ENCODE results near the gene CDADC1. TPM values are rescaled to one million over a fixed set of nuclear protein-coding genes. Genes with fewer than 3 reads are reported as not detected.

CDADC1 gene
- total RNA-seq, 1 donor from 2014 or later, result 1.7 TPM

DNA sequence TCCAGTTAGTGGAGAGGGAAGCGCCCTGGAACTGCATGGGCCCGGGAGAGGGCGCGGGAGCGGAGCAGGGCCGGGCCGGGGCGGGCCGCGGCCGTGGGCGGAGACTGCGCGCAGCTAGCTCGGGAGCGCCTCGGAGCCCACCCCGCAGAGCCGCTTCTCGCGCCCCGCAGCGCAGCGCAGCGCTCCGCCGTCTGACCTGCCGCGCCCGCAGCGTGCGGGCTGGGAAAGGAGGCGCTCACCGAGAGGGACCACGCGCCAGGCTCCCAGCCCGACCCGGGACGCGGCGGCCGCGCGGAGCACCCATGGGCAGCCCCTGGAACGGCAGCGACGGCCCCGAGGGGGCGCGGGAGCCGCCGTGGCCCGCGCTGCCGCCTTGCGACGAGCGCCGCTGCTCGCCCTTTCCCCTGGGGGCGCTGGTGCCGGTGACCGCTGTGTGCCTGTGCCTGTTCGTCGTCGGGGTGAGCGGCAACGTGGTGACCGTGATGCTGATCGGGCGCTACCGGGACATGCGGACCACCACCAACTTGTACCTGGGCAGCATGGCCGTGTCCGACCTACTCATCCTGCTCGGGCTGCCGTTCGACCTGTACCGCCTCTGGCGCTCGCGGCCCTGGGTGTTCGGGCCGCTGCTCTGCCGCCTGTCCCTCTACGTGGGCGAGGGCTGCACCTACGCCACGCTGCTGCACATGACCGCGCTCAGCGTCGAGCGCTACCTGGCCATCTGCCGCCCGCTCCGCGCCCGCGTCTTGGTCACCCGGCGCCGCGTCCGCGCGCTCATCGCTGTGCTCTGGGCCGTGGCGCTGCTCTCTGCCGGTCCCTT lies 27.5 kb upstream of the CDADC1 start, which contains the start of gene MLNR:
Gene MLNR (plus strand): TSS at position 303 of the 820 bp plus-strand sequence. CDS start 0 bp downstream, at position 303.
- H3K4me1 ChIP-seq, result no peaks in the 10 kb centered on the region
- peaks cover 17% of the 10 kb centered on the region for H3F3A ChIP-seq (ENCODE audit: low read depth)
- TF ChIP-seq EZH2phosphoT487 (IDR thresholded peaks at IDR 0.05) (peak; percentile 95), CTCF (IDR thresholded peaks at IDR 0.05) (peak; percentile 51), EZH2 (IDR thresholded peaks at IDR 0.05) (peak; percentile 98)
- peaks cover 1% of the 10 kb centered on the region for H3K36me3 Mint-ChIP-seq
- H3K27me3 Mint-ChIP-seq (ENCODE audit: insufficient read depth, low read depth), result peaks cover 50% of the 10 kb centered on the region
- H3K27ac ChIP-seq, result no peak within 1 kb of the TSS
- H3K27ac Mint-ChIP-seq, result no peak within 1 kb of the TSS
- peak within 1 kb of the TSS; percentile 42 for H3K4me3 ChIP-seq
- no peaks in the 10 kb centered on the region for H3K79me2 ChIP-seq (ENCODE audit: low read depth)
- H4K20me1 ChIP-seq (ENCODE audit: low read depth), result peaks cover 4% of the 10 kb centered on the region
- H3K9me3 ChIP-seq (ENCODE audit: low read depth), result no peaks in the 10 kb centered on the region
- H2AFZ ChIP-seq (replicated peaks), result peak within 1 kb of the TSS; percentile 94
- peaks cover 2% of the 10 kb centered on the region for H3K9me3 Mint-ChIP-seq
- no peaks in the 10 kb centered on the region for H3K36me3 ChIP-seq
- H3K27me3 ChIP-seq, result peaks cover 93% of the 10 kb centered on the region
- peak; percentile 76 for DNase-seq (ENCODE audit: low spot score)
- H3K9ac ChIP-seq, result no peak within 1 kb of the TSS
- peaks cover 16% of the 10 kb centered on the region for H3K4me1 Mint-ChIP-seq
- peak within 1 kb of the TSS; percentile 70 for H3K4me2 ChIP-seq
- H3K4me3 Mint-ChIP-seq, result peak within 1 kb of the TSS; percentile 77

- peak overlapping the region; percentile 94 for H2AFZ ChIP-seq (replicated peaks)
- H3K27me3 ChIP-seq, result peaks cover 100% of the 10 kb centered on the region
- no peak overlapping the region for H3K27ac ChIP-seq
- no peaks in the 10 kb centered on the region for H3K9me3 ChIP-seq (ENCODE audit: low read depth)
- no peak for TF ChIP-seq CTCF (IDR thresholded peaks at IDR 0.05)
- peak; percentile 96 for TF ChIP-seq EZH2phosphoT487 (IDR thresholded peaks at IDR 0.05)
- peak; percentile 96 for TF ChIP-seq EZH2 (IDR thresholded peaks at IDR 0.05)
- peaks cover 4% of the 10 kb centered on the region for H4K20me1 ChIP-seq (ENCODE audit: low read depth)
- no peak overlapping the region for H3K9ac ChIP-seq
- H3K4me3 Mint-ChIP-seq, result peak overlapping the region; percentile 77
- peaks cover 16% of the 10 kb centered on the region for H3K4me1 Mint-ChIP-seq
- H3K36me3 ChIP-seq, result no peaks in the 10 kb centered on the region
- H3F3A ChIP-seq (ENCODE audit: low read depth), result peaks cover 17% of the 10 kb centered on the region
- H3K4me1 ChIP-seq, result no peaks in the 10 kb centered on the region
- peaks cover 1% of the 10 kb centered on the region for H3K36me3 Mint-ChIP-seq
- peak overlapping the region; percentile 70 for H3K4me2 ChIP-seq
- peak overlapping the region; percentile 38 for H3K4me3 ChIP-seq
- peaks cover 52% of the 10 kb centered on the region for H3K27me3 Mint-ChIP-seq (ENCODE audit: insufficient read depth, low read depth)
- H3K27ac Mint-ChIP-seq, result no peak overlapping the region
- H3K79me2 ChIP-seq (ENCODE audit: low read depth), result no peaks in the 10 kb centered on the region
- peak; percentile 61 for DNase-seq (ENCODE audit: low spot score)
- H3K9me3 Mint-ChIP-seq, result peaks cover 2% of the 10 kb centered on the region
Measured at GRCh38 chr13:49220856-49221589, 26.7 kb upstream of the CDADC1 start.

GRCh38 chr13:49221590-49221965 lies 26.1 kb upstream of the CDADC1 start:
- Histone ChIP-seq H3K27ac (no peak overlapping the region), H2AFZ (replicated peaks) (no peak overlapping the region), H3K4me2 (no peak overlapping the region), H4K20me1 (ENCODE audit: low read depth) (peaks cover 4% of the 10 kb centered on the region), H3F3A (ENCODE audit: low read depth) (peaks cover 17% of the 10 kb centered on the region), H3K9ac (no peak overlapping the region), H3K36me3 (no peaks in the 10 kb centered on the region), H3K79me2 (ENCODE audit: low read depth) (no peaks in the 10 kb centered on the region), H3K9me3 (ENCODE audit: low read depth) (no peaks in the 10 kb centered on the region), H3K27me3 (peaks cover 95% of the 10 kb centered on the region), H3K4me3 (no peak overlapping the region), H3K4me1 (no peaks in the 10 kb centered on the region)
- Mint-ChIP-seq H3K27me3 (ENCODE audit: insufficient read depth, low read depth) (peaks cover 50% of the 10 kb centered on the region), H3K4me3 (peak overlapping the region; percentile 45), H3K27ac (no peak overlapping the region), H3K9me3 (peaks cover 2% of the 10 kb centered on the region), H3K4me1 (peaks cover 16% of the 10 kb centered on the region), H3K36me3 (peaks cover 1% of the 10 kb centered on the region)
- DNase-seq (ENCODE audit: low spot score), result no peak
- TF ChIP-seq EZH2phosphoT487 (IDR thresholded peaks at IDR 0.05), result no peak

All from neural progenitor cell (in vitro differentiated cells).